Endothelial cell of umbilical vein (primary cell): ENCODE data around the gene MAPKAPK2. TPM values are rescaled to one million over a fixed set of nuclear protein-coding genes. Genes with fewer than 3 reads are reported as not detected.

Experiments used
- BruUV-seq: library from RNA; stranded (reverse); fragments of 400-500 nt; replicated peaks from 2 replicates; lab custom pipeline; 2021; lab: Mats Ljungman, UMichigan
- CTCF ChIA-PET: fragments of 300-600, 350-600 bp; sonication (Branson Sonifier 250); formaldehyde crosslinking; loops from one replicate; lab custom pipeline; 2021; ENCODE audit warnings: antibody characterized with exemption, inconsistent platforms; lab: Charles Lee
- POLR2A ChIA-PET: fragments of 300-600, 350-600 bp; sonication (Branson Sonifier 250); formaldehyde crosslinking; loops from one replicate; lab custom pipeline; 2021; ENCODE audit warnings: antibody characterized with exemption, inconsistent platforms; lab: Charles Lee
- DNase-seq: peaks from one replicate; pipeline ENCODE4 v3.0.0-alpha.2; 2011; ENCODE audit warnings: low read depth, low spot score
- FAIRE-seq: peaks from 2 replicates; lab custom pipeline; 2011; peaks lifted over from hg19 to GRCh38; lab: Jason Lieb, UNC
- H2AFZ ChIP-seq: 2 replicates; pipeline ENCODE4 v1.6.0; 2012; ENCODE audit warnings: low read depth, low read length, control low read depth, inconsistent platforms
- H3K27ac ChIP-seq: 2 replicates; pipeline ENCODE4 v1.5.1; 2011; ENCODE audit warnings: low read depth, mild to moderate bottlenecking, control low read depth, low read length, moderate library complexity; ENCODE audit not compliant: insufficient read depth
- H3K27me3 ChIP-seq, 2 experiments: 2 replicates each; pipeline versions ENCODE4 v1.6.0 to v1.6.1; 2011; ENCODE audit warnings: low read length in 2 of 2, mixed read lengths in 1 of 2; ENCODE audit not compliant: control insufficient read depth in 2 of 2, insufficient read depth in 2 of 2
- H3K36me3 ChIP-seq, 2 experiments: 2 replicates in 1 of 2; 3 replicates in 1 of 2; pipeline ENCODE4 v1.5.1; 2011; ENCODE audit warnings: low read length in 2 of 2, mild to moderate bottlenecking in 1 of 2, moderate library complexity in 1 of 2; ENCODE audit not compliant: control insufficient read depth in 2 of 2, insufficient read depth in 2 of 2; ENCODE audit errors: extremely low read depth in 1 of 2
- H3K4me1 ChIP-seq: 3 replicates; pipeline ENCODE4 v1.5.1; 2011; ENCODE audit warnings: mild to moderate bottlenecking, low read length; ENCODE audit not compliant: control insufficient read depth, insufficient read depth; ENCODE audit errors: extremely low read depth
- H3K4me2 ChIP-seq: 2 replicates; pipeline ENCODE4 v1.6.1; 2011; ENCODE audit warnings: low read length, control low read depth, mixed read lengths; ENCODE audit not compliant: insufficient read depth
- H3K4me3 ChIP-seq, 3 experiments: fragments of 200-600 bp in 1 of 3; sonication (generic), shearing (Covaris generic) in 1 of 3; replicated peaks in 1 of 3; 2 replicates each; pipeline ENCODE4 v1.5.1; 2011 to 2016; ENCODE audit warnings: control low read depth in 3 of 3, low read length in 3 of 3, mild to moderate bottlenecking in 2 of 3, inconsistent platforms in 1 of 3, low read depth in 1 of 3, moderate library complexity in 1 of 3; ENCODE audit not compliant: insufficient read depth in 1 of 3
- H3K79me2 ChIP-seq: 2 replicates; pipeline ENCODE4 v1.6.0; 2012; ENCODE audit warnings: low read length, inconsistent platforms; ENCODE audit not compliant: control insufficient read depth, insufficient read depth
- H3K9ac ChIP-seq: replicated peaks from 2 replicates; pipeline ENCODE3; 2011; ENCODE audit warnings: low read length, control low read depth; ENCODE audit not compliant: insufficient read depth; ENCODE audit errors: extremely low read depth
- H3K9me1 ChIP-seq: replicated peaks from 3 replicates; pipeline ENCODE4 v1.6.0; 2011; ENCODE audit warnings: mild to moderate bottlenecking, low read length; ENCODE audit not compliant: control insufficient read depth, insufficient read depth; ENCODE audit errors: extremely low read depth
- H3K9me3 ChIP-seq: replicated peaks from 2 replicates; pipeline ENCODE4 v1.5.1; 2012; ENCODE audit warnings: low read length, inconsistent platforms; ENCODE audit not compliant: control insufficient read depth, insufficient read depth
- H4K20me1 ChIP-seq: replicated peaks from 2 replicates; pipeline ENCODE3; 2011; ENCODE audit warnings: mild to moderate bottlenecking, low read length; ENCODE audit not compliant: control insufficient read depth, insufficient read depth; ENCODE audit errors: extremely low read depth
- CTCF ChIP-seq, 2 donors: IDR thresholded peaks; 1 replicate in 1 of 2; 2 replicates in 1 of 2; pipeline ENCODE4 v1.5.1; 2011; ENCODE audit warnings: low read length in 2 of 2, mild to moderate bottlenecking in 2 of 2, moderate library complexity in 2 of 2, control low read depth in 1 of 2, inconsistent platforms in 1 of 2, low read depth in 1 of 2; ENCODE audit not compliant: insufficient read depth in 1 of 2; ENCODE audit errors: extremely low read depth in 1 of 2
- MYC ChIP-seq: IDR thresholded peaks from one replicate; pipeline ENCODE4 v1.6.1; 2011; ENCODE audit warnings: mild to moderate bottlenecking, low read depth, low read length
- POLR2AphosphoS5 ChIP-seq: IDR thresholded peaks from 2 replicates; pipeline ENCODE4 v1.6.1; 2012; ENCODE audit warnings: low read depth, mild to moderate bottlenecking, control low read depth, low read length, moderate library complexity; ENCODE audit not compliant: insufficient read depth
- dilution Hi-C: fragments of 300-500 bp; cut with MboI; formaldehyde crosslinking; loops from one replicate; pipeline ENCODE4 v1.15.0; 2019; ENCODE audit warnings: low sequenced_read_pairs; ENCODE audit not compliant: extremely low pct_ligation_motif_present
- intact Hi-C: fragments of 100-400 bp; cut with micrococcal nuclease; formaldehyde crosslinking; loops from one replicate; pipeline ENCODE4 v1.10.0; 2022
- polyA plus RNA-seq, 4 experiments: library from polyadenylated mRNA; depleted of rRNA in 3 of 4; stranded (reverse) in 3 of 4; unstranded in 1 of 4; fragments of >200 nt; gene quantifications; 2 replicates each; pipeline versions ENCODE4 v1.2.1 to v1.2.3, GENCODE V29; 2011 to 2012; ENCODE audit warnings: missing spikeins in 1 of 4
- total RNA-seq: library from RNA; stranded (reverse); gene quantifications from 2 replicates; pipeline ENCODE4 v1.2.3, GENCODE V29; 2021

MAPKAPK2 gene
- total and polyA plus RNA-seq, 2 donors (not counting 3 experiments of a cell fraction or from before 2014, with no cell fraction given), result 52.9 to 69.1 TPM

DNA sequence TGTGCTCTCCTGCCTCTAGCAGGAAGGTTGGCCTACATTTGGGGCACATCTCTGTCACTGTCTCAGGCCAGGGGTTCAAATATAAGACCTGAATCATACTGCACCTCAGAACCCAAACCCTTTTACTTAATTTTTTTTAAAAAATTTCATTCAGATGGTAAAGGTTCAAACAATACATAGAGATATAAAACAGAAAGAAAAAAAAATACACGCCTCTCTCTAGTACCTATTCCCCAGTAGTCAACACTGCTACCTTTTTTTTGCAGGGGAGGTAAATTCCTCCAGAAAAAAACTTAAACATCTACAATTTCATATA lies 32.9 kb downstream of the MAPKAPK2 start:
- FAIRE-seq, result no peak
- dilution Hi-C loops (no loop called here), intact Hi-C loops (no loop called here)
- Histone ChIP-seq H2AFZ (no peak overlapping the region), H3K9me1 (no peaks in the 10 kb centered on the region), H3K9me3 (no peaks in the 10 kb centered on the region), H3K79me2 (peaks cover 64% of the 10 kb centered on the region), H3K9ac (no peak overlapping the region), H3K27me3 (no peaks in the 10 kb centered on the region), H3K4me3 (no peak overlapping the region), H3K27ac (no peak overlapping the region), H3K4me1 (no peaks in the 10 kb centered on the region), H3K4me2 (no peak overlapping the region), H4K20me1 (peaks cover 12% of the 10 kb centered on the region), H3K36me3 (no peaks in the 10 kb centered on the region)
- TF ChIP-seq MYC (no peak), POLR2AphosphoS5 (no peak)
- BruUV-seq, result no TSS peak
- POLR2A ChIA-PET, result no interaction called here
- DNase-seq, result no peak
- CTCF ChIA-PET, result no interaction called here

DNA sequence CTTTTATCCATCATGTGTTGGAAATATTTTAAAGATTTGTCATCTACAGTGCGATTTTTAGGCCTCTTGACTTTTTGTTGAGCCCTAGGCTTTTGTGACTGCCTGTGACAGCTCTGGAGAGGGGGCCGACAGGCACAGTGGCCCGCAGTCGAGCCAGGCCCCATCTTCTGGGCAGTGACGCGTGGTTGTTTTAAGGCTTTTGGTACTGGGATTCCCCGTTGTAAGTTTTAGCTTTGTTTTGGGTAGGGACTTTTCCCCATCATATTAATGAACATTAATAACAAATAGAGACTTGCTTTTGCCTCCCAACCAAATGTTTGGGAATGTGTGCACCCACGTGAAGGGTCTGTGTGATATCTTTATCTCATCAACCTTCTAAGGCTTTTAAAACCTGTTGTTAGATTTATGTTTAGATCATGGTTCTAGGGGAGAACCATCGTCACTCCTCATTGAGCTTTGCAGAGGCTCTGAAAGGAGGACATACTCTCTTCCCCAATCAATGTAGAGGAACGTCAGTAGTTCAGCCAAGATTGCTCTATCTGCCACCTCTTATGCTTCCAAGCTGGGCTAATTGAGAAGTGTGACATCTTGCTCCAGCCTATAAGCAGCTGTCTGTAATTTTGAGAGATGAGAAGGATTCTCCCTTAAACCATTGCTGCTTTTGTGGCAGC lies 34.6 kb downstream of the MAPKAPK2 start:
- peaks cover 12% of the 10 kb centered on the region for H4K20me1 ChIP-seq
- H3K4me1 ChIP-seq, result no peaks in the 10 kb centered on the region
- H3K9me3 ChIP-seq, result no peaks in the 10 kb centered on the region
- intact Hi-C loops, result no loop called here
- BruUV-seq, result no TSS peak
- ChIA-PET POLR2A (no interaction called here), CTCF (no interaction called here)
- no peak overlapping the region for H3K27ac ChIP-seq
- H3K9ac ChIP-seq, result no peak overlapping the region
- no peaks in the 10 kb centered on the region for H3K27me3 ChIP-seq
- H2AFZ ChIP-seq, result no peak overlapping the region
- H3K4me3 ChIP-seq, result no peak overlapping the region
- H3K4me2 ChIP-seq, result no peak overlapping the region
- no peak for TF ChIP-seq CTCF (IDR thresholded peaks at IDR 0.05; ENCODE audit: extremely low read depth in 1 of 2, insufficient read depth in 1 of 2, low read depth in 1 of 2, low read length in 2 of 2)
- H3K36me3 ChIP-seq, result no peaks in the 10 kb centered on the region
- DNase-seq (no peak), FAIRE-seq (no peak)
- dilution Hi-C loops, result no loop called here
- no peaks in the 10 kb centered on the region for H3K9me1 ChIP-seq
- H3K79me2 ChIP-seq, result peaks cover 53% of the 10 kb centered on the region
